ENCODE measurements around the gene MISP.

The MISP gene

DNA sequence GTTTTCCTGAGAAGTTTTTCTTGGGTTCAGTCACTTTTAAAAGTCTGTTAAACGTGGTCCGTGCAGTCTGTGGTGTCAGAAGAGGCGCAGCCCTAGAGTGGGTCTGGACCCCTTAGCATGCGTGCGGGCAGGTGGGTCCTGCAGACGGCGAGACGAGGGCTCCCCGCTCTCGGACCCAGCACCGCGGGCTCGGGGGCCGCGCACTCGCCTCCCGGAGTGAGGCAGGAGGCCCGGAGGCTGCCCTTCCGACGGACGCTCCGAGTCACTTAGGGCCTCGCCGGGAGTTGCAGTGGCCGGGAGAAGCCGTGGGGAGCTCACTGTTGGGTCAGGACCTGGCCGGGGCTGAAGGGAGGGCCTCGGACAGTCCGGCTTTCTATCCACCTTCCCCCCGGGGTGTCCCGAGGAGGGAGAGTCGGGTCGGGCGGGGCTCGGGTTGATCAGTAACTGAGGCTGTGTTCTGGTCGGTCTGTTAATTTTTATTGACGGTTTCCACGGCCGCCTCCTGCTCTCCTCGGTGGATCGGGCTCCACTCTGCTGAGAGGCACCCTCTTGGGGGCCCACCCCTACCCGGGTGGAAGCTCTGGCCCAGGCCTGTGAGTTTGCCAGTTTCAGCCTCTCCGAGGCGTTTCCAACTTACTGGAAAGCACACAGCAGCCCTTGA, 47.6 kb downstream of the MISP start:
- FAIRE-seq: no peak

DNA sequence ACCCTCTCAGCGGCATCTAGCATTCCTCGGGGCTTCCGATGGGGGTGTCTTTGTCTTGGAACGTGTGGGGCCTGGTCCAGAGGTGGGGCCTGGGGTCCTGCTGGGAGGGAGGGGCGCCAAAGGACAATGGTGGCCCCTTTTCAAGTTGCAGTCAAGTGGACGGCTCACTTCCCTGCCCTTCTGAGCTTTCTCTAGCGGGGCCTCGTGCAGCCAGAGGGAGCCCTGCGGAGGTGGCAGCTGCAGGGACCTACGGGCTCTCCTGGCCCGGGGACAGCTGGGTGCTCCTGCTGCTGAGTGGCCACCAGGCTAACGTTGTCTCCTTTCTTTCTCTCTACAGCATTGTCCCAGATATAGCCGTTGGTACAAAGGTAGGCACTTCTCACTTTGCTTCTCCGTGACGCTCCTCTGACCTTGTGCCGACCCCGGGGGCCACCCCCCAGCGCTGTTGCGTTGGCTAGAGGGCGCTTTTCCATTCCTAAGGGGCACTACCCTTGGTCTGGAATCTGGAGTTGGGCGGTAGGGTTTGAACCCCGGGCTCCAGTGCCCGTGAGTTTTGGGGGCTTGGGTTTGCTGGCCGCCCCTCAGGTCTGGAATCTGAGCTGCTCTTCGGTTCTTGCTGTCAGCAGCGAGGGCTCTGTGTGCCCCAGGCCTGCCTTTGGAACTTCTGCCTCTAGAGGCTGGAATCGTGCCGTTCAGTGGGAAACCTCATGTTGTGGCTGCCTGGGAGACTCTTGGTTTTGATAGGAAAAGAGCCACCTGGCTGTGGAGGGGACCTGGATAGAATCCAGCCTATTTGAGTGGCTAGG, 48.4 kb downstream of the MISP start:
- FAIRE-seq: no peak

- no peak for FAIRE-seq
Measured at GRCh38 chr19:800360-801029, 49.6 kb downstream of the MISP start.

DNA sequence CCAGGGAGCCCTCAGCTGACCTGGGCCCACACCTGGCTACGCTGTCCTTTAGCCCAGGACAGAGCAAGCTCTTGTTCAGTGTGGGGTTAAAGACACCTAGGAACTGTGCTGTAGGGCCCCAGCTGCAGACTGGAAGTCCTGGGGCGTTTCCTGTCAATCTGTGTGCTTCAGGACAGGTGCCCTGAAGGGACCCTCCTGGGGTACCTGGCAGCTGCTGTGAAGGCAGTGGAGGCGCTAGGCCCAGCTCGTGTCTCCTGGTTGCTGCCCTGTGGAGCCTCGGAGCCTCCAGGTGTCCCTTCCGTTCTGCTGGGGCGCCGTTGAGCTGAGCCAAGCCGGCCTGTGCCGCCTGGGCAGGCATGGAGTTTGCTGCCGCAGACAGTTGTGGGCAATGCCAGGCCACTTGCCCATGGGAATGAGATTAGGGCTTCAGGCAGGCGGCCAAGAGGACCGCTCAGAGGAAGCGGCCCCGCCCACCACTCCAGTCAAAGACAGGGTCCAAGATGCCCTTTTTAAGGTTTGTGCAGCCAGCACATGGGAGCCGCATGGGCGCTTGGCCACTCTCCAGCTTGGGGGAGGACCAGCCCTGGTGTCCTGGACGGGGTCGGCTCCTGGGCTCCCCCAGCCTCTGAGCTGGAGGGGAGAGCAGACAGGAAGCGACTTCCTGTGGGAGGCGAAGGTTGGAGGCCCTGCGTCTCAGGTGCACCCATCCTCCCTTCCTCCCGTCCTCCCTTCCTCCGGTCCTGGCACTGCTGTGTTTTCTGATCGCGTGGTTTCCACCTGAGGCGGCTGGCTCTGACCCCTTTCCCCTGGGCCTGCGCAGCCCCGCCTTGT, 50.3 kb downstream of the MISP start:
- FAIRE-seq: no peak

GRCh38 chr19:801861-802497, 51.1 kb downstream of the MISP start:
- no peak for FAIRE-seq

DNA sequence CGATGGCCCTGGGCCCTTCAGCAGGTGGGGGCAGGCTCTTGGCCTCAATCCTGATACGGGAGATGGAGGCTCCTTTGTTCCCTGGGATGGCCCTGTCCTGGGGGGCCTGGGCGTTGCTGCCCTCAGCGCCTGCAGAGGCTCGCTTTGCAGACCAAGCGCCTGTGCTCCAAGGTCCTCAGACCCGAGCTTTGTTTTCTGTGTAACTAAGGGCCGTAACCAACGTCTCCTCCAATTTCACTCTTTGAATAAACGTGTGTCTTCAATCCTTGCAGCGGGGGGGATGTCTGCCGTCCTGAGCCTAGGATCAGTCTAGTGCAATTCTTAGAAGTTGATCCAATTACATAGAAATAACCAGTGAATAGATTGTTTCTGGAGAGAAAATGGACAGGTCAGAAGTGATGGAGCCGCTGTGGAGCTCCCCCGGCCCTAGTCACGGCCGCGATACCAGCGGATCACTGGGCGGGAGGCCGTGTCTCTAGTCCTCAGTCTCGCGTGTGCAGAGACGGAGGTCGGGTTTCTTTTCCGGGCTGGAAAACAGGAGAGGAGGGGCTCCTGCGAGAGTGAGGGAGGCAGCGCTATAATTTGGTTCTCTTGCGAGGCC, 51.7 kb downstream of the MISP start:
- FAIRE-seq: no peak

DNA sequence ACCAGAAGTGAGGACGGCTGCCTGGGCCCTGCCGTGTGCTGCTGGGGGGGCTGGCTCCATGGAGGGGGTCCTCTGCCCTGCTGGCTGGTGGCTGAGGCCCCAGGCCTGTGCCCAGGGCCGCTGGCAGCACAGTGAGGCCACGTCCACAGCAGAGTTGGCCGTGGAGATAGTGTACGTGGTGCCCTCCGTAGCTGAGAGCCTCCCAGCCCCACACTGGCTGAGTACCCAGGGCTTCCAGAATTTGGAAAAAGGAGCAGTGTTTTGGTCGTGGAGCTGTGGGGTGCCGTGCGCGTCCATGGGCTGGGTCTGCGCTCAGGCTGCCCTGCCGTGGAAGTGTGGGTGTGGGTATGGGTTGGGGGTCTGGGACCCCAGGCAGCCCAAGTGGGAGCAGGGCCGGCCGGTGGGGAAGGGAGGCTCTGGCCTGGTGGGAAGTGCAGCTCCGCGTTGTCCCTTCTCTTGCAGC, 52.2 kb downstream of the MISP start:
- no peak for FAIRE-seq

GRCh38 chr19:803686-804418, 52.9 kb downstream of the MISP start:
- no peak for FAIRE-seq

DNA sequence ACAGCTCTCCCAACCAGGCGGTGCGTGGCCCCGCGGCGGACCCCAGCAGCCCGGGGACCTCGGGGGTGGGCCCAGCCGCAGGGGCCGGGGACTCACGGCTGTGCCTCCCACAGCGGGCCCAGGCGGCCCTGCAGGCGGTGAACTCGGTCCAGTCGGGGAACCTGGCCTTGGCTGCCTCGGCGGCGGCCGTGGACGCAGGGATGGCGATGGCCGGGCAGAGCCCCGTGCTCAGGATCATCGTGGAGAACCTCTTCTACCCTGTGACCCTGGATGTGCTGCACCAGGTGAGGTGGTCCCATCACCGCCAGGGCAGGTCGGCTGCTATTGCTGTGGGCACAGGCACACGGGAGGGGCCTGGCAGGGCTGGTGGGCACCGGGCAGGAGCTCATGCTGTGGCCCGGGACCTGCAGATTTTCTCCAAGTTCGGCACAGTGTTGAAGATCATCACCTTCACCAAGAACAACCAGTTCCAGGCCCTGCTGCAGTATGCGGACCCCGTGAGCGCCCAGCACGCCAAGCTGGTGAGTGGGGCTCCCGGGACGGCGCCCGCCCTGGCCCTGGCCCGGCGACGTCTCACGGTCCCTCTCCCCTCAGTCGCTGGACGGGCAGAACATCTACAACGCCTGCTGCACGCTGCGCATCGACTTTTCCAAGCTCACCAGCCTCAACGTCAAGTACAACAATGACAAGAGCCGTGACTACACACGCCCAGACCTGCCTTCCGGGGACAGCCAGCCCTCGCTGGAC, 53.7 kb downstream of the MISP start:
- no peak for FAIRE-seq

- no peak for FAIRE-seq
Measured at GRCh38 chr19:805166-805551, 54.2 kb downstream of the MISP start.

GRCh38 chr19:805600-806550, 55.0 kb downstream of the MISP start:
- FAIRE-seq: no peak

GRCh38 chr19:806815-807421, 56.0 kb downstream of the MISP start:
- no peak for FAIRE-seq

- FAIRE-seq: no peak
Measured at GRCh38 chr19:807627-808422, 56.9 kb downstream of the MISP start.

DNA sequence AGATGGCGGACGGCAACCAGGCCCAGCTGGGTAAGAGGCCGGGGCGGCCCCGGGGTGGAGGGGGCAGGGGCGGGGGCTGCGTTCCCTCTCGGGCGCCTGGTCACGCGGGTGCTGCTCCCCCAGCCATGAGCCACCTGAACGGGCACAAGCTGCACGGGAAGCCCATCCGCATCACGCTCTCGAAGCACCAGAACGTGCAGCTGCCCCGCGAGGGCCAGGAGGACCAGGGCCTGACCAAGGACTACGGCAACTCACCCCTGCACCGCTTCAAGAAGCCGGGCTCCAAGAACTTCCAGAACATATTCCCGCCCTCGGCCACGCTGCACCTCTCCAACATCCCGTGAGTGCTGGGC, 57.5 kb downstream of the MISP start:
- FAIRE-seq: no peak

GRCh38 chr19:810077-810855, 59.4 kb downstream of the MISP start:
- no peak for FAIRE-seq

DNA sequence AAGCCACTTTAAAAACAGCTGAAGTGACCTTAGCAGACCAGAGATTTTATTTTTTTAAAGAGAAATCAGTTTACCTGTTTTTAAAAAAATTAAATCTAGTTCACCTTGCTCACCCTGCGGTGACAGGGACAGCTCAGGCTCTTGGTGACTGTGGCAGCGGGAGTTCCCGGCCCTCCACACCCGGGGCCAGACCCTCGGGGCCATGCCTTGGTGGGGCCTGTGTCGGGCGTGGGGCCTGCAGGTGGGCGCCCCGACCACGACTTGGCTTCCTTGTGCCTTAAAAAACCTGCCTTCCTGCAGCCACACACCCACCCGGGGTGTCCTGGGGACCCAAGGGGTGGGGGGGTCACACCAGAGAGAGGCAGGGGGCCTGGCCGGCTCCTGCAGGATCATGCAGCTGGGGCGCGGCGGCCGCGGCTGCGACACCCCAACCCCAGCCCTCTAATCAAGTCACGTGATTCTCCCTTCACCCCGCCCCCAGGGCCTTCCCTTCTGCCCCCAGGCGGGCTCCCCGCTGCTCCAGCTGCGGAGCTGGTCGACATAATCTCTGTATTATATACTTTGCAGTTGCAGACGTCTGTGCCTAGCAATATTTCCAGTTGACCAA, 60.1 kb downstream of the MISP start:
- no peak for FAIRE-seq

GRCh38 chr19:811506-812048, 60.7 kb downstream of the MISP start:
- no peak for FAIRE-seq
